A375 (cell line): ENCODE measurements around the gene RASGRP3. TPM values are rescaled to one million over a fixed set of nuclear protein-coding genes. Genes with fewer than 3 reads are reported as not detected.

Experiments
- small RNA-seq: library from RNA; depleted of rRNA; stranded (forward); fragments of <200 nt; gene quantifications from one replicate; pipeline ENCODE3, GENCODE V24; 2014
- total RNA-seq: library from RNA; depleted of rRNA; stranded (reverse); fragments of >200 nt; shearing (Covaris generic); gene quantifications from 2 replicates; pipeline ENCODE4 v1.2.3, GENCODE V29; 2014; rRNA removed

The RASGRP3 gene, protein sequence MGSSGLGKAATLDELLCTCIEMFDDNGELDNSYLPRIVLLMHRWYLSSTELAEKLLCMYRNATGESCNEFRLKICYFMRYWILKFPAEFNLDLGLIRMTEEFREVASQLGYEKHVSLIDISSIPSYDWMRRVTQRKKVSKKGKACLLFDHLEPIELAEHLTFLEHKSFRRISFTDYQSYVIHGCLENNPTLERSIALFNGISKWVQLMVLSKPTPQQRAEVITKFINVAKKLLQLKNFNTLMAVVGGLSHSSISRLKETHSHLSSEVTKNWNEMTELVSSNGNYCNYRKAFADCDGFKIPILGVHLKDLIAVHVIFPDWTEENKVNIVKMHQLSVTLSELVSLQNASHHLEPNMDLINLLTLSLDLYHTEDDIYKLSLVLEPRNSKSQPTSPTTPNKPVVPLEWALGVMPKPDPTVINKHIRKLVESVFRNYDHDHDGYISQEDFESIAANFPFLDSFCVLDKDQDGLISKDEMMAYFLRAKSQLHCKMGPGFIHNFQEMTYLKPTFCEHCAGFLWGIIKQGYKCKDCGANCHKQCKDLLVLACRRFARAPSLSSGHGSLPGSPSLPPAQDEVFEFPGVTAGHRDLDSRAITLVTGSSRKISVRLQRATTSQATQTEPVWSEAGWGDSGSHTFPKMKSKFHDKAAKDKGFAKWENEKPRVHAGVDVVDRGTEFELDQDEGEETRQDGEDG
- 0.45 and 3.2 TPM in 2 replicates for total RNA-seq

DNA sequence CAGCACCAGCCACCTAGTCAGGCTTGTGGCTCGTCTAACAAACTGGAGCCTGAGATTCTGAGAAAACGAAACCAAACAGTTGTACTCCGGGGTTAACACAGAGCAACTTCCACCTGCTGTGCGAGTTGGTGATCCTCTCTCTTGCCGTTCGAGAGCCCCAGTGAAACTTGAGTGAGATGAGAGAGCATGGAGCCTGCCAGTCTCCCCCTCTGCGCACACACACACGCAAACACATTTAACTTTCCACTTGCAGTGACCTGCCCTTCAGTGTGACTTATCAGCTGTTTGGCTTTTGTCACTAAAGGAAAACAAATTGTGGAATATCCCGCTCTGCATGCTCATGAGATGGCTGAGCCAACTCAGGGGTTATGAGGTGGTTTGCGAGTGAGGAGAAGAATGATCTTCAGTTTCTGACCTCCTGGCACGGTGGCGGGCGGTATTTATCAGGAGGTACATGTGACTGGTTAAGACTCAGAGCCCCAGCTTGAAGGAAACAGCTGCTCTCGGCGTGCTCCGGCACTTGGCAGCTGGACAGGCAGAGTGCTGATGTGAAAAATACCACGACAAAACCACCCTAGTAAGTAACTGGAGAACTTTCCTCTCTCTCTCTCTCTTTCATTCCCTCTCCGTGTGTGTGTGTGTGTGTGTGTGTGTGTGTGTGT lies at the start of gene RASGRP3:
TSS of gene RASGRP3 (plus strand) at position 519 of the 662 bp plus-strand sequence. CDS start 38,488 bp downstream, outside the sequence.

DNA sequence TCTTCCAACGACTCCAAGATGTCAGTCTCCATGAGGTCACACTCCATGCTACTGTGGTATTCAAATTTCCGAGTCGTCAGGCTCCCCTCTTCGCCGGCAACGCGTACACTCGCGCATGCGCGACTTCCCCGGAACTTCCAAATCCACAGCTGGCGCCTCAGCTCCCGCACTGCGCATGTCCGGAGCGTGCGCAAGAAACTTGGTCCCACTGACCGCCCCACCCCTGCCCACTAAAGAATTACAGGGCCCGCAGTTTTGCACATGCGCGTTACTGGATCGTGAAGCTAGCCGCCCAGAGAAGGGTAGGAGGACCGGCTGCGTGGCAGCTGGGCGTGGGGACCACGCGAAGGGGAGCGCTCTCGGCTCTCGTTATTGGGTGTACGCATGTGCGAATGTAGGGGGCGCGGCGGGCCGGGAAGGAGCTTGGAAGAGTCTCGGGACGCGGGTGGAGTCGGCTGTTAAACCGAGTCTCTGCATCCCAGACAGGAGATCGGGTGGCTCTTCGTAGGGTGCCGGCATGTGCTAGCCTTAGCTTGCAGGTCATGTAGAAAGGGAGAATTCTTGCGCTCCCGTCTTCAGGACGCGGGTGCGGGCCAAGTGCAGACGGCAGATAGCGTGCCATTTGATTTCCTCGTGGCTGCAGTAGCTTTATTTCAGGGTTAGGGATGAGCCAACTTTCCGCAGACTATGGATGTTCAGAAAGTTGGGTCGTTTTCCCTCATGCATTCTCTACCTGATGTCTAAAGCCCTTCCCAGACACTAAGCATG lies 122.9 kb downstream of the RASGRP3 start, which contains the start of gene FAM98A:
TSS of gene FAM98A (minus strand) at position 125 of the 768 bp plus-strand sequence. CDS start at position 47, 78 bp downstream.

Small RNAs within 50 kb of the gene (small RNA-seq; reads per million reads assigned to genes)
- not detected for gene ATP6V0E1P3

Other genes starting within 250 kb of the RASGRP3 start
- 31.6 and 39.9 TPM in 2 replicates for gene FAM98A, start 122.7 kb downstream of the RASGRP3 start, total RNA-seq